GM19463 (cell line): ENCODE data around the gene C6orf52.
A peak's percentile ranks its signal among the peaks of the same experiment; 100 is the strongest.

Experiments used
- ATAC-seq: cut with Tn5 transposase; IDR thresholded peaks from one replicate; pipeline ENCODE4 v1.9.1; 2021; ENCODE audit warnings: mild to moderate bottlenecking, moderate library complexity; ENCODE audit not compliant: unreplicated experiment

Gene C6orf52

GRCh38 chr6:10658910-10659698 is 35.3 kb downstream of the C6orf52 start:
- no peak for ATAC-seq

- no peak for ATAC-seq
These were observed 38.8 kb downstream of the C6orf52 start for GRCh38 chr6:10655508-10656055.

- ATAC-seq, result no peak
These were observed 50.2 kb downstream of the C6orf52 start for GRCh38 chr6:10644225-10644624.

GRCh38 chr6:10643201-10643651 is 51.2 kb downstream of the C6orf52 start:
- ATAC-seq, result peak; percentile 78

- ATAC-seq, result no peak
These were observed 52.9 kb downstream of the C6orf52 start for GRCh38 chr6:10641528-10641927.

GRCh38 chr6:10640412-10640811 is 54.0 kb downstream of the C6orf52 start:
- ATAC-seq, result no peak

GRCh38 chr6:10633216-10633615 is 61.2 kb downstream of the C6orf52 start:
- peak; percentile 100 for ATAC-seq

GRCh38 chr6:10630178-10630577 is 64.2 kb downstream of the C6orf52 start:
- no peak for ATAC-seq

- ATAC-seq, result no peak
These were observed 66.6 kb downstream of the C6orf52 start for GRCh38 chr6:10627800-10628199.

- ATAC-seq, result no peak
These were observed 68.2 kb downstream of the C6orf52 start for GRCh38 chr6:10626154-10626741.

- ATAC-seq, result no peak
These were observed 69.6 kb downstream of the C6orf52 start for GRCh38 chr6:10624836-10625235.

GRCh38 chr6:10621847-10622246 is 72.6 kb downstream of the C6orf52 start:
- no peak for ATAC-seq
